GM19438 (cell line): ENCODE measurements around the gene STXBP6.

Experiments
- ATAC-seq: cut with Tn5 transposase; IDR thresholded peaks from one replicate; pipeline ENCODE4 v1.9.1; 2021; ENCODE audit warnings: low read depth; ENCODE audit not compliant: unreplicated experiment

Gene STXBP6

GRCh38 chr14:24894583-24895242 is 155.2 kb downstream of the STXBP6 start:
- no peak for ATAC-seq

GRCh38 chr14:24892497-24893051 is 157.4 kb downstream of the STXBP6 start:
- ATAC-seq, result no peak

DNA sequence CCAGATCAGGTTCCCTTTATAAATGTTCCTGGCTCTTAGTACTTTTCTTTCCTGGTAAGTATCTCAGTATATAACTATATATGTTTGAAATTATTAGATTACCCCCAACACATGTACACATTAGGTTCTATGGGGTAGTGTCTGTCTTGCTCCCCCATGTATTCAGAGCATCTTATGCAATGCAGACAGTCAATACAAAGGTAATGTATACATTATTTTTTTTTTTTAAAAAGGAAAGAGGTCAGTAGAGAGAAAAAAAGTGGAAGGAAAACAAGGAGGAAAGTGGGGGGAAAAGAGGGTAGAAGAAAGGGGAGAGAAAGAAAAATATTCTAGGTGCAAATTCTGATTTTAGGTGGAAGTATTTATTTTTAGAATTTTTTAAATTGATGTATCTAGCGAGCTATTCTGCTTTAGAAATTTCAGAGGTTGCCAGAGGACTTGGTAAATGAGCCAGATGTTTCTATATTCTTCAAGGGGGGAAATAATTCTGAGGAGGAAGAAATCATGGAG is 157.9 kb downstream of the STXBP6 start:
- no peak for ATAC-seq

DNA sequence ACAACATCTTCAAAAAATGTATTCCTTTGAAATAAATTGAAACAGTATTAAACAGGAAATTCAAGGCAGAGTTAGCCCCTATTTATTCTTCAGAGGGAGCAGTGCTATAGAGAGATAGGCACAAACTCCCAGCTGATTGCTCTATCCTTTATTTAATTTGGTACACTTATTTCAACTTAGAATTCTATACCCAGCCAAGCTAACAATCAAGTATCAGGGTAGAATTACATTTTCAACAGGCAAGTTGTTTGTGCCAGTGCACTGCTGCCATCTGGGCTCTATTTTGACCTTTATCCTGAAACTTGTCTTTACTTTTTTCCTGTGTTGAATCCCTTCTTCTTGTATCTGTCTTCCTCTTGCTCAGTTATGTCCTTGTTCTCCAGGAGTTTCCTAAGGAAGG is 159.2 kb downstream of the STXBP6 start:
- no peak for ATAC-seq

DNA sequence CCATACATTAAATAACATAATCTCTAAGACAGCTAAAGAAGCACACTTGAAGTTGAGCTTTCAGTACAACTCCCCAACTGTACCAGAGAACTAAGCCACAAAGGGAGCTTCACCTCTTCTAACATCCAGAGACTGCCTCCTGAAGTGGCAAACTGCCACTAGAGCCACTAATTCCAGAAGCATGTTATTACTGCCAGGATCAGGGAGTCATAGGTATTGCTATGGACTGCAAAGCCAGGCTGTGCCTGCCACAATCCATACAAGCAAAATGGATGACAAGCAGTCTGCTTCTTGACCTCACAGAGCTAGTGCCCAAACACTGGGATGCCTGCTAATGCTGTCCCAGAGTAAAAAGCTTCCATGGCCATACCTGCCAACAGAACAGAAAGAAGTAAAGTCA is 160.1 kb downstream of the STXBP6 start:
- ATAC-seq, result no peak

DNA sequence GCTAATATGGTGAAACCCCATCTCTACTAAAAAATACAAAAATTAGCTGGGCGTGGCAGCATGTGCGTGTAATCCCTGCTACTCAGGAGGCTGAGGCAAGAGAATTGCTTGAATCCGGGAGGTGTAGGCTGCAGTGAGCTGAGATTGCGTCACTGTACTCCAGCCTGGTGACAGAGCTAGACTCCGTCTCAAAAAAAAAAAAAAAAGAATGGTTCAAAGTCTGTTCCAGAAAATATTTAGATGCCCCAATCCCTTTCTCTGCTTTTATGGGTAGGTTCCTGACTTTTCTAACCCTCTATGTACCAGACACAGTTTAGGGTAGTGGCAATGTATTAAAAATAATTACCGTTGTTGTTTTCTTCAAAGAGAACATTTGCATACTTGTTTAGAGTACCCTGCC is 161.4 kb downstream of the STXBP6 start:
- ATAC-seq, result no peak

- ATAC-seq, result no peak
Observed at GRCh38 chr14:24887623-24888304, 162.2 kb downstream of the STXBP6 start.

DNA sequence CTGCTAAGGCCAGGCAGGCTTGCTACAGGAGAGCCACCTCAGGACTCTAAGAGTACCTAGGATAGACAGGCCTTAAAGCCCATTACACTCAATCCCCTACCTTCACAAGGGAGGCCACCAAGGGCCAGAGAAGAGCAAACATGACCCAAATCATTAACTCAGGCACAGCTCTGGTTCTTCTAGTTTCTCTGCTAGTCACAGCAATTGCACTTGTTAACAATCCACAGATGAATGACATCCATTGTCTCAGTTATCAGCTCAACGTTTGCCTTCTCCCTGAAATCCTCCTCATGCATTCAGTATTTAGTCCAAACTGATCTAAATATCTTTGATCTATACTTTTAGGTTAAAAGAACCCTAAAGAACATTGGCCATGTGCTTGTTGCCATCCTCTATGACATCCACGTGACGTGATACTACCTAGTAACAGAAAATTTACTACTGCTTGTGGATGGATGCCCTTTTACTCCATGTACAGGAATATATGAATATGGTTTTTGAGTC is 164.5 kb downstream of the STXBP6 start:
- no peak for ATAC-seq

DNA sequence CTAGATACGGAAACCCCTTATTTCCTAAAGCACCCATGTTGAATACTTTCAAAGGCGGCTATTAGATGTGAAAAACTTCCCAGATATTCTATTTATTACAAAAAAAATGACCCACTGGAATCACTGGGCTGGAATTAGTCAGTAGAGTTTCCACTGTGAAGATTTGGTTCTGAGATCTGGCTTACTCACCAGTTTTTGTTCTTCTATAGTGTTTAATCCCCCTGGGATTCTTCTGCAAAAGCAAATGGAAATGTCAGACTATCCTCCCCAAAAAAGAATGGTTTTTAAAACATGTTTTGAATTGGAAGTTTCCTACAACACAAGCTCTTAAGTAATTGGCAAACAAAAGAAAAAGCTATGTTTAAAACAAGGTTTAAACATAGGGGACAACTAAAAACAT is 166.4 kb downstream of the STXBP6 start:
- ATAC-seq, result no peak

GRCh38 chr14:24881116-24881893 is 168.6 kb downstream of the STXBP6 start:
- ATAC-seq, result no peak

DNA sequence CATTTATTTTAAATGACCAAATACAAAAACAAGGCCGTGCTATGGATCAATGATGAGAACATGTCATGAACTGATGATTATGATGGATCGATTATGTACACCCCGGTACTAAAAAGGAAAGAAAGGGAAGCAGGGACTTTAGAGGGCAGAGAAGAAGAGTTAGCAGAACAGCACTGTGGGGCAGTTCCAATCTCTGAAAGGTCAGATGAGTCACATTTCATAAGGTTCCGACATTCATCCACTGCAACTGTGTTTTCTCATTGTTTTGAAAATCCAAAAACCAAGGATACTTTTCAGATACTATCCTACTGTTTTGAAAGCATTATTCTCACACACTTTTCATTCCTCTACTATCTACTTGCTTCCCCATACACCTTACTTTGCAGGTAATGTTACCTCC is 169.3 kb downstream of the STXBP6 start:
- no peak for ATAC-seq

GRCh38 chr14:24879661-24880386 is 170.1 kb downstream of the STXBP6 start:
- no peak for ATAC-seq

DNA sequence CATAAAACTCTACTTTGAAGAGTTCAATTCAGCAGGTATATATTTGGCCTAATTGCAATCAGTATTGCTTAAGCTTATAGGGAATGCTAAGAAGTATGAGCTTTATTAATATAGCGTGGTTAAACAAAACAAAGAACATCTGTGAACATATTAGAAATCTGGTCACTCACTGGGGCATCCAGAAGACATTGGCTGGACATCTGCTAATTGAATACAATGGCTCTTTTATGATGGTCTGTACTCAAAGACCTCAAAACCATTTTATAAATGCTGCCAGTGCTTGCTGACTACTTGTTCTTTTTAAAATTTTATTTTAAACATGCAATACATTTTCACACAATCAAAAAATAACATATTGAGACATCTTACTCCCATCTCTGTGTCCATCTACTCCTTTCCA is 173.0 kb downstream of the STXBP6 start:
- no peak for ATAC-seq

DNA sequence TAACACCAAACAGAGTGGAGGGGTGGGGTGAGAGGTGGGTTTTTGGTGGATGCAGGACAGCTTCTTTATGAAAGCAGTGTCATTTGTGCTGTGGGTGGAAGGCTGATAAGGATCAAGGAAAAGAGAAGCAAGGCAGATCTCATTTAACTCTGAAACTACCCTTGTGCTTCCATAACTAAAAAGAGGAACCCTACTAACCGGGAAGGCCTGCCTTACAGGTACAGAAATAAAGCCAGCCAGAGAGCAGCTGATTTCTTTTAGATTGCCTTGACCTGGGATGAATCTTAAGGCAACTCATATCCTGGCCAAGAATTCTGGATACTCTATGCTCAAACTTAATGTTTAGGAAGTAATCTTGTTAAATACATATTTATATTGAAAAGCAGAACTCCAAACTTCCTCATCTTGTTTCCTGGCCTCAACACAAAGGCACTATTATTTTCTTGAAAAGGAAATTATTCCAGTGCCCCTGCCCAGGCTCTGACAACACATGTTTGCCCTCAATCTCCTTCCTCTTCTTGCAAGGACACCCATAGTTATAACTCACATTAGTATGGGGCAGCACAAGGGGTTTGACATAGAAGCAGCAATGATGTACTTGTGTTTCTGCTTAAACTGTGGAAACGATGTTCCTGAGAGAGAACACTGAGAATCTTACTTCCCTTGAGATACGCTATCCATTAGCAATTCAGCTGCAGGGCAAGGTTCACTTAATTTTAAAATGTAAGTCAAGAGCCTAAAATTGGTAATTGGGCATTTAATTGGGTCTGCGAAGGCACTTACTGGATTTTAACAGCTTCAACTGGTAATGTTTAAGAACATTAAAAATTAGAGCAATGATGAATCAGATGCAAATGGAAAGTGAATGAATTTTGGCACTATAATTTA is 173.7 kb downstream of the STXBP6 start:
- no peak for ATAC-seq

- ATAC-seq, result no peak
Observed at GRCh38 chr14:24875203-24875838, 174.6 kb downstream of the STXBP6 start.

- ATAC-seq, result no peak
Observed at GRCh38 chr14:24874514-24875202, 175.3 kb downstream of the STXBP6 start.

DNA sequence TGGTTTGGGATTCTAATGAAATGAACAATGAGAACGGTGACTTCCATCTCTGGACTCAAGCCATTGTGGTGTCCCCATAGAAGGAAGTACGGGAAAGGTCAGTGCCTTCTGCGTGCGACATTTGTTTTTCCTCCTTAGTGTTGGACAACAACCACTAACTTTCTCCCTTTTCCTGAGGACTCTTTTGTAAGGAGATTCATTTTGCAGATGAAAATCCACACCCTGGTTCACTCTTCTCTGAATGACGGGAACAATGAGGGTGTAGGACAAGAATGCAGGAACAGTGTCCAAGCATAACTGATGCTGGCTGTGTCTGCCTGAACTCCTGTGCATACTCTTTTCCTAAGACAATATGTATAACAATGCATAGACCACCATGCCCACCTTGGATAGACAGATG is 176.4 kb downstream of the STXBP6 start:
- ATAC-seq, result no peak

- no peak for ATAC-seq
Observed at GRCh38 chr14:24870949-24871701, 178.8 kb downstream of the STXBP6 start.
